Colon (tissue), 2 donors: ENCODE data around the gene ANKRD44.

Experiments
- FAIRE-seq: peaks from 2 replicates; lab custom pipeline; 2012; peaks lifted over from hg19 to GRCh38; lab: Jason Lieb, UNC
- donor health status: control.
- donor health status: control.

Gene ANKRD44

DNA sequence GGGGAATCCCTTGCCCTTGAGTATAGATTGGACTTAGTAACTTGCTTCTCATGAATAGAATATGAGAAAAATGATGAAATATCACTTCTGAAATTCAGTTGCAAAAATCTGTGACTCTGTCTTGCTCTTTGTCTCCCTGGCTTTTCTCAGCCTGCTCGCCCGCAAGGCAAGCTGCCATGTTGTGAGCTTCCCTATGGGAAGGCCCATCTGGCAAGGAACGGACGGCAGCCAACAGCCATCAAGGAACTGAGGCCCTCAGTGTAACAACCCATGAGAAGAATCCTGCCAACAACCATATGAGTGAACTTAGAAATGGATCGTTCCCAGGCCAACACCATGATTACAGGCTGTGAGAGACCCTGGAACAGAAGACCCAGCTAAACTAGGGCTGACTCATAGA lies 325.7 kb downstream of the ANKRD44 start:
- no peak for FAIRE-seq

DNA sequence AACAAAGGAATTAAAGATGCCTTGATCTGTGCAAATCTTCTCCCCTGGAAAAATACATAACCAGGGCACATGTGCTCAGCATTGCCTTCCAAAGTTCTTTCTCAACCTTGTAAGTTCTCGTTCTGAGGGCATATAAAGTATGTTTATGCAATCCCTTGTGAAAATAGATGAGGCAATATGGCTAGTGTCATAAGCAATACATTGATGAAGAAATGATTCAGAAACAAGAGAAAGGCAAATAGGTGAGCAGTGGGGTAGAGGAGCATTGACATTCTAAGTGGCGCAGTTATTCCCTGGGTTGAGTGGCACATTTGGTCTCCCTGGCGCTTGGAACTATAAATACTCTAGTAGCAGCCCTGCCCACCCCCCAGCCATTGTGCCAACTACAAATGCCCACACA lies 326.6 kb downstream of the ANKRD44 start:
- FAIRE-seq, result no peak

DNA sequence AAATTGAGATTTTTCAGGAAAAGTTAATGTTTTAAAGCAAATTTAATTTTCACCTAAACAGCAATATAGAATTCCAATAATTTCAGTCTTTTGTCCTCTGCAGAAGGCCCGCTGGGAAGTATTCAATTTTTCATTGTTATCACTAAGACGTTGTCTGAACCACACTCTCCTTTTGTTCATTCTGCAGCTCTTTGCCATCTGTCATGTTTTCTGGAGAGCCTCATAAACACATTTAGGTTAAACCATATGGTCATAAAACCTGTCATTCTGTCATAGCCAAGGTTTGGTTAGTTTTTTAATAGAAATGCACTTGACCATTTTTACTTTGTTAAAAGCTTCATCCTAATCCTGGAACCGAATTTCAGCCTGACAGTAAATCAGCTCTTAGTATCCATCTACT lies 330.1 kb downstream of the ANKRD44 start:
- no peak for FAIRE-seq

DNA sequence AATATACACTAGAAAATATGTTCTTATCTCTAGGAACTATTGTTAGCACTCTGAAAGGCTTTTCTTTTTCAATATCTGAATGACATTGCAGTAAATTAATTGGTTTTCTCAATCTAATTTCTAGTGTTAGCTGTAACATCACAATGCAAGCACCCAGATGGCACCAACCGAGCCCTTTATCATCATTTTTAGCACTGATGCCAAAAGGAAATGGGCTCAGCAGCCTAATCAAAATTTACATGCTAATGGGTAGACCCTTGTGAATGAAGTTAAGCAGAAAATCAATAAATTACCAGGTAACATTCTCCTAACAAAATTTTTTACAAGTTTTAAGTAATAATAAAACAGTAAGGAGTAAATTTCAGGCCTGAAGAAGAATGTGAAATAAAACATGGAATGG lies 330.6 kb downstream of the ANKRD44 start:
- no peak for FAIRE-seq

DNA sequence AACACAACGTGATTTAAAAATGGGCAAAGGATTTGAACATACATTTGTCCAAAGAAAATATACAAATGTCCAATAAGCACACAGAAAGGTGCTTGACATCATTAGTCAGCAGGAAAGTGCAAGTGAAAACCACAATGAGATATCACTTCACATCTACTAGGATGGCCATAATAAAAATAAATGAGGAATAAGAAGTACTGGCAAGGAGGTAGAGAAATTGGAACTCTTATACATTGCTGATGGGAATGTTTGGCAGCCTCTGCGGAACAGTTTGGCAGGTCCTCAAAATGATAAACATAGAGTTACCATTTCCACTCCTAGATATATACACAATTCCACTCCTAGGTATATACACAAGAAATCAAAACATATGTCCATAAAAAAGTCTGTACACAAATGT lies 333.1 kb downstream of the ANKRD44 start:
- no peak for FAIRE-seq

DNA sequence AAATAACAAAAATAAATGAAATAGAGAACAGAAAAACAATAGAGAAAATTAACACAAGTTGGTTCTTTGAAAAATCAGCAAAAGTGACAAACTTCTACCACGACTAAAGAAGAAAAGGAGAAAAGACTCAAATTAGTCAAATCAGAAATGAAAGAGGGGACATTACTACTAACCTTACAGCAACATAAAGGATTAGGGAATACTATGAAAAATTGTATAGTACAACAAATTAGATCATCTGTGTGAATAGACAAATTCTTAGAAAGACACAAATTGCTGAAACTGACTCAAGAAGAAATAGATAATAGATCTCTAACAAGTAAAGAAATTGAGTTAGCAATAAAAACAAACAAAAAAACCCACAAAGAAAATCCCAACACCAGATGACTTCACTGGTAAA lies 335.6 kb downstream of the ANKRD44 start:
- FAIRE-seq, result no peak

DNA sequence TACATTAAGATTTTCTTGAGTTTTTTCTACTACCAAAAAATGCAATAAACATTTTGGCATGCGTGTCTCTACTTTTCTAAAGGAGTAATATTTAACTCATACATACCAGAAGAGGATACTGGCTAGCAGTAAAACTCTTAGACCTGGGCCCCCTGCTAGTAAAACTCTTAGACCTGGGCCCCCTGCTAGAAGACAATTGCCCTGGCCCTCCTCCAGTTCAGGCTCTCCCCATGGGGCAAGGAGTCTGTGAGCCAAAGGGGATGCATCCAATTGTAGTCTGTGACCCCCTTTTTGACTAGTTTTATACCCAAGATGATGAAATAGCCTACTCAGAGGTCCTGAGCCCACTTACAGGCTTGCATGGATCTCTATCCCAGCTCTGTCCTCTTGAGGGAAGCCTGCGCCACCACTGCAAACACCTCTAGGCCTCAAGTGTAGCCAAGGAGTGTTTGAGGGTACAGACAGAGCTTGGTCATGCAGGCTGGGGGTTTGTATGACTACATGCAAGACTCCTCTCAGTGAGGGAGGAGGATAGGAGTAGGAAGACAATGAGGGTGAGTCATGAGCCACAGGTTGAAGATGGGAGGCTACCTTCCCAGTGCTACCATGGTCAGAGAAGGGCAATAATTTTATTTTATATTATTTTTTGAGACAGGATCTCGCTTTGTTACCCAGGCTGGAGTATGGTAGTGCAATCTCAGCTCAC lies 338.9 kb downstream of the ANKRD44 start:
- FAIRE-seq, result no peak

DNA sequence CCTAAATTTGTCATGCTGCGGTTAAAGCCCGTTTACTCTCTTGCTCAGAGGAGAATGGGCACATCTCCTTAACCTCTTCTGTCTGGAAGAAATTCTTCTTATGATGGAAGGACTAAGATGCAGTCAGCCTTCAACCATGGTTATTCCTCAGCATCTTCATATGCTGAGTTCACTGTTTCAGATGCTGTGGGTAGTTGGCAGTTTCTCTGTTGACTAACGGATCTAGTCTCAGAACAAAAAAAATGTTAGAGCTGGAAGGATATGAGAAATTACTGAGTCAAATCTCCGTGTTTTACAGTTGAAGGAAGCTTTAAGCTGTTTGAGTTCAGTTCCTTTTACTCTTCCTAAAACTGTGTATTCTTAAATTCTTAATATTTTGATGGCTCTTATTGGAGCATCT lies 340.5 kb downstream of the ANKRD44 start:
- FAIRE-seq, result no peak

DNA sequence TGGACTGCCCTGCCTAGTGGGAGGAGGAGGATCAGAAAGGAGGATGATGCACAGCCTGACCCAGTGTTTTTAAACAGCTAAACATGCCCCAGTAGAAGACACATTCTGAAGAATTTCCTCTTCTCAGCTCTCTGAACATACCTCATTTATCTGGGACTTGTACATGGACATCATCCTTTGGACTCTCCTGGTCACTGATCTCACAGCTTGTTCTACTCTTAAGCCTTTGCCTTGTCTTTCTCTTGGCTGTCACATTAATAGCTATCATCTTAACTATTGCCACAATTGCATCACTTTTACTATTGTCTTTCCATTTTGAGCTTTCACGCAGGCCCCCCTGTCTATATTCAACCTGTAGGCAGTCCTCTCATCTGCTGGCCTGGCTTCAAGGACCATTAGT lies 342.1 kb downstream of the ANKRD44 start:
- no peak for FAIRE-seq

DNA sequence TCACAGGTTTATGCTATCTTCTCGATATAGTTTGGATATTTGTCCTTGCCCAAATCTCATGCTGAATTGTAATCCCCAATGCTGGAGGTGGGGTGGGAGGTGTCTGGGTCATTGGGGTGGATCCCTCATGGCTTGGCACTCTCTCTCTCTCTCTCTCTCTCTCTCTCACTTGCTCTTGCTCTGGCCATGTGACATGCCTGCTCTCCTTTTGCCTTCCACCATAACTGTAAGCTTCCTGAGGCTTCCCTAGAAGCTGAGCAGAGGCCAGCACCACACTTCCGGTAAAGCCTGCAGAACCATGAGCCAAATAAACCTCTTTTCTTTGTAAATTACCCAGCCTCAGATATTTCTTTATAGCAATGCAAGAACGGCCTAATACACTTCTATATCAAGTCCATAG lies 342.8 kb downstream of the ANKRD44 start:
- no peak for FAIRE-seq

DNA sequence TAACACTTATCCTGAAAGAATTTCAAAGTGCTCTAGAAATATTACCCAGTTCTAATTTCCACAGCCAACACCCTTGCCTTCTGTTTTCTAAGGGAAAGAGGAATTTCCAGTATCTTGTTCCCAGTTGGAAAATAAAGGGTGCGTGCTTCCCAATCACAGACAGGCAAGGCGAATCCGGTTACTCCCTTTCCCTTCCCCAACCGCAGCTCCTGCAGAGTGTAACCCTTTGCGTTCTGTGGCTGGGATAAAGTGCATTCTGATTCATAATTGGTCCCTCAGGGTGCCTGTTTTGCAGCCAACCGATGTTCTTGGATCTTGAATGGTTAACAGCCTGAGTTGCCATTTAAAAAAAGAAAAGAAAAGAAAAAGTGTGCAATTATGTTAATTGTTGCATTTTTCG lies 343.5 kb downstream of the ANKRD44 start:
- FAIRE-seq, result no peak

DNA sequence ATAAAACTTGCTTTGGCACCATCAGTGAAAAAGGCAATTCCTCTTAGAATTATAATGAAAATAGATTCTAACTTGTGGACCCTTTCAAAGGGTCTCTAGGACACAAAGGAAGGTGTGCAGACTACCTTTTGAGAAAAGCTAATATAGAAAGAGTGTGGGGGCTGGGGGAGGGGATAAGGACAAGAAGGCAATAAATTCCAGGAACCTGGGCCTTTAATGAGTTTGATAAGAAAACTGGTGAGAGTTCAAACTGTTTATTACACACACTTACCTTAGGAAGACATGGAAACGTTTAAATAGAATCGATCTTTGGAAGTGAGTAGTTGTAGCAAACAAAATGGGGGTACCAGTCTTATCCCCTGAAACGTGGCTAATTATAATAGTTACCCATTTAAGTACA lies 344.5 kb downstream of the ANKRD44 start:
- no peak for FAIRE-seq

DNA sequence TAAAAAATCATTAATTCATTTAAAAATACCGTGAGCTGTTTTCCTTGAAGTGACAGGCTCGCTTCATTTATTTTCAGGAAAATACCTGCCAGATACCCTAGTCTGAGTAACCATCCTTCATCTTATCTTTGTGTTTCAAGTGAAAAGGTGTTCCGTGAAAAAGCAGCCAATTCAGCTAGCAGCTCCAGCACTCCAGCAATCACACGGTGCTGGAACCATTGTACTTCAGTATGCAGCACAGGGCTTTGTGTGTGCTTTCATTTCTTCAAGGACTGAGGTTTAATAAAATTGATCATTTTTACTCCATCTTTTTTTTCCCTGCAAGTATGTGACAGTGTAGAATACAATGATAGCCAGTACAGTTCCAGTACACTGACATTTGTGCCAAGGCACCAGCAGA lies 344.9 kb downstream of the ANKRD44 start:
- no peak for FAIRE-seq

DNA sequence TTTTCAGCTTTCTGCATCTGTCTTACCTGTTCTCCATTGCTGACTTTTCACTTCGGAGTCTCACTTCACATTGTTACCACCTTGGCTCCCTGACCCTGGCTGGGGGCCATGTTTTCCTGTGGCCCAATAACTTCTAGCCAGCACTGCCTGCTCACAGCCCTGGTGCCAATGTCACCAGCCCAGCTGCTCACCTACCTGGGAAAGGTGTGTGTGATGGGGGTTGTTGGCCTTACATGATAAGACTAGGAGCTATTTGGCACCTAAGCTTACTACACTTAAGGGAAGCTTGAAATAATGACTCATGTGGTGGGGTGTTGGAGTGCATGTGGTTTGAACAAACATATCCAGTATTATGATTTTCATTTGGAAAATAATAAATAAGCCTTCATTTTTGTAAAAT lies 346.6 kb downstream of the ANKRD44 start:
- FAIRE-seq, result no peak

DNA sequence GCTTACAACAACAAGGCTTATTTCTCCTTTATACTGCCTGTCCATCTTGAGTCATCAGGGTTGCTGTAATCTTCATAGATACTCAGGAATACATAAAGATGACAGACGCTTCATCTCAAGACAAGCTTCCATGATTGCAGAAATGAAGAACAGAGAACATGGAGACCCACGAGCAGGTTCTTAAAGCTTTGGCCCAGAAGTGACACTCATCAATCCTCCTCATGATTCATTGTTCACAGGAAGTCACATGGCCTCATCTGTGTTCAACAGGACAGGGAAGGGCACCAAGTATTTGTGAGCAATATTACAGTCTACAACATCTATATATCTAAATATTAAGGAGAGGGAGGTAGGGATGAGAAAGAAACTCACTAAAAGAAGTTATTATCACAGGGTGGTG lies 347.5 kb downstream of the ANKRD44 start:
- no peak for FAIRE-seq

DNA sequence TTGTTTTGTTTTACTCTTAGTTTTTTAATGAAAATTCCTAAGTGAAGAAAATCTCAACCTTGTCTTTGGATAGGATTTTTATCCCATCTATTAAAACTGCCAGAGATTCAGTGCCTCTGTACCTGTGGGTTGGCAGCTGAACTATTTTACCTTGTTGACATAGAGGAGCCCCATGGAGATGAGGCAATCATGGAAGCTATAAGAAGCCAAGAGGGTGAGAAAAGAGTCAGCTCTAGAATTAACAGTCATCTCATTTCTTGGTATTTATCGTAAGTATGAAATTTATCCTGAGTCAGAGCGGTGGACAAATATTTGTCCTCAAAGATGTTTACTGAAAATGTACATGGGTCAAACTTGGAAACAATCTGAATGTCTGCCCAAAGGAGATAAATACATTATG lies 348.3 kb downstream of the ANKRD44 start:
- FAIRE-seq, result no peak

DNA sequence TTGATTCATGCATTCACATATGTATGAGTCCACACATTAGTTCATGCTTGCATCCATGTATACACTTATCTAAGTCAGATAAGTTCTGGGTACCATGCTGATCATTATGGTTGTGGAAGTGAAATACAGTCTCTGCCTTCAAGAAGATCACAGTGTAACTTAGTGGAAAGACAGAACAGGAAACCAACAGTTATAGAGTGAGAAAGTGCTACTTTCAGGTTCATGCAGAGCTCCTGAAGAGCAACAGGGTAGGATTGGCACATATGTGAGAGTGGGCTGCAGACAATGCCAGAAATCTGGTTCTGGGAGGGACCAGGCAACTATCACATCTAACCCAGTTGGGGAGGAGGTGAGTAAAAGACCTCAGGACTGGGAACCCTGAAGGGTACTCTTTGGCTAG lies 348.7 kb downstream of the ANKRD44 start:
- FAIRE-seq, result no peak

DNA sequence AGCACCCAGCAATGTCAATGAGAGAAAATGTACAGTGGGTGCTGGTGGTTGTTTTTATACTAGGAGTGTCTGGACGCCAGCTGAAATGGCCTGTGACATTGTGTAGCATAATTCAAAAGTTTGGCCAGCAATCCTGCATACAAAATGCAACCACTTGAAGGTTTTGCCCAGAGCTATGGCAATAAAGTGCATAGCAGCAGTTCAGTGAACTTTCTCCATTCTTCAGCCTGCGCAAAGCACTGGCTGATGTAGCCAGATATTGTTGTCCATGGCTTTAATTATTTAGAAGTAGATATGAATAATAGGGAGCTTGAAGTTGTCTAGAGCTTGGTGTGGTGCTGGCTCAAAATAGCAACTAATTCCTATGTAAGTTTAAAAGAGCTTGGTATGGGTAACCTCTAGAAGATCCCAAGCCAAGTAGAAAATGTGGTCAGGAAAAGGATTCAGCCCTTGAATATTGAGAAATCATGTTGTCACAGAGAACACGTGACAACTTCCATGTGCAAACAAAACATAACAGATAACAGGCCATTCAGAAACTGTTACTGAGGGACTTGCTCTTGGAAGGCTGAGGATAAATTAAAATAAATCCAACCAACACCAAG lies 350.7 kb downstream of the ANKRD44 start:
- no peak for FAIRE-seq

DNA sequence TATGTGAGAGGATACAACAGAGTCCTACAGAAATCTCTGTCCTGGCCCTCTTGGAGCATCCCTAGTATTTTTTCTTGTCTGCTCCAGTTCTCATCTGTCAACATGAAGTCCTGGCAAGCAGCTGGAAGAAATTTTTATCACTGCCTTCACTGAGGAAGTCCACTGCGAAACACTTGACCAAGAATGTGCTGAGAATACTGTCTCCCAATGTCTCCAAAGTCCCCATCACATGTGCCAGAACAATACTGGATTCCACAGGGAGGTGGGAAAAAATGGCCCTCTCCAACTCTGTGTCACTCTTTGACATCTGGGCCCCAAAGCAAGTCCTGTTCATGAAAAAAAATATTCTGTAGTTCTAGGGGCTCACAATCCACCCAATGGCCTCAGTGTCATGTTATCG lies 351.3 kb downstream of the ANKRD44 start:
- no peak for FAIRE-seq

DNA sequence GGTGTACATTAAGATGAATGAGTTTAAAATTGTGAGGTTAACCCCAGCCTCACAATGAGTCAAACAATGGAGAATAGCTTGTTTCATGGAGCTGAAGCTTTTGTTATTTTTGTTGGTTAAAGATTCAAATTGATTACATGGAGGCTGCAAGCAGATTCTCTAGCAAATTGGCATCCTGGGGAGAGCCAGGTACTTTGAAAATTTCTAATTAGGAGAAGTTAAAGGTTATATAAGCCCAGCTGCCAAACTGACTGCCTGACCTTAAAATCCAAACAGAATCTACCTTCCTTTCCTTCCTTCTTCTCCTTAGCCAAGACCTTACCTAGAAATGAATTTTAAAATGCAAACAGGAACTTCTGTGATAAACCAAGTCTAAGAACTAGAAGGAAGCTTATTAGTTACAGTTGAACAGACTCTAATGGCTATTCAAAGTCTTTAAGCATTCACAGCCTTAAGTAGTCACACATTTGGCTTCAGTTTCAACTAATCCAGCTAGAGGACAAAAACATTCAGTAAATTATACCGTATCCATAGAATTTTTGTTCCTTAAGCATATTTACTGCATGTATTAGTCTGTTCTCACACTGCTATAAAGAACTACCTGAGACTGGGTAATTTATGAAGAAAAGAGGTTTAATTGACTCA lies 352.6 kb downstream of the ANKRD44 start:
- FAIRE-seq, result no peak

DNA sequence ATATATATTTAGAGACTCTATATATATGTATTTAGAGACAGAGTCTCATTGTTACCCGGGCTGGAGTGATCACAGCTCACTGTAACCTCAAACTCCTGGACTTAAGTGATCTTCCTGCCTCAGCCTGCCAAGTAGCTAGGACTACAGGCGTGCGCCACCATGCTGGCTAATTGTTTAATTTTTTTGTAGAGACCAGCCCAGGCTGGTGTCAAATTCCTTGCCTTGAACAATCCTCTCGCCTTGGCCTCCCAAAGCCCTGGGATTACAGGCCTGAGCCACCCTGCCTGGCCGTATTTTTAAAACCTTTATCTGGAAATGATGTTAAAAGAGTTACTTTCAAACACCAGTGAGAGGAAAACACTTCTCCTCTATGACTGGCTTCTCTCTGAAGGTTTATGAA lies 353.1 kb downstream of the ANKRD44 start:
- FAIRE-seq, result no peak

DNA sequence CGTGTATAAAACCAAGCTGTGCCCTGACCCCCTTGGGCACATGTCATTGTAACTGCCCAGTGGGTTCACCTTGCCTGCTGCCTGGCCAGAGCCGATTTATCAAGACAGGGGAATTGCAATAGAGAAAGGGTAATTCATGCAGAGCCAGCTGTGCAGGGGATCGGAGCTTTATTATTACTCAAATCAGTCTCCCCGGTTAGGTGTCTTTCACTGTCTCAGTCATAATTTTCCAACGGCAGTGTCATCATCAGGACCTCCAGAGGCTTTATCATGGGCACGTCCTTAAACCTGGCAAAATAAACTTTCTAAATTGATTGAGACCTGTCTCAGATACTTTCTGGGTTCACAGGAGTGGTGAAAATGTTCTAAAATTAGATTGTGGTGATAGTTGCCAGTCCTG lies 354.5 kb downstream of the ANKRD44 start:
- no peak for FAIRE-seq

DNA sequence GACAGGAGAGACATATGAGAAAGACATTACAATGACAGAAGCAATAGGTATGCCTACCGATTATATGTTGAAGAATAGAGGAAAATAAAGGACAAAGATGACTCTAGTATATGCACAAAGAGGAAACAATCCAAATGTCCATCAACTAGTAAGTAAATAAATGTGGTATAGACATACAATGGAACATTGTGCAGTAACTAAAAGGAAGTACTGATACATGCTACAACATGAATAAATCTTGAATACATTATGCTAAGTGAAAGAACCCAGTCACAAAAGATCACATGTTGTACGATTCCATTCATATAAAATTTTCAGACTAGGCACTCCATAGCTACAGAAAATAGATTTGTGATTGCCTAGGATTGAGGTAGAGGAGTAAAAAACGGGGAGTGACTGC lies 355.5 kb downstream of the ANKRD44 start:
- FAIRE-seq, result no peak

DNA sequence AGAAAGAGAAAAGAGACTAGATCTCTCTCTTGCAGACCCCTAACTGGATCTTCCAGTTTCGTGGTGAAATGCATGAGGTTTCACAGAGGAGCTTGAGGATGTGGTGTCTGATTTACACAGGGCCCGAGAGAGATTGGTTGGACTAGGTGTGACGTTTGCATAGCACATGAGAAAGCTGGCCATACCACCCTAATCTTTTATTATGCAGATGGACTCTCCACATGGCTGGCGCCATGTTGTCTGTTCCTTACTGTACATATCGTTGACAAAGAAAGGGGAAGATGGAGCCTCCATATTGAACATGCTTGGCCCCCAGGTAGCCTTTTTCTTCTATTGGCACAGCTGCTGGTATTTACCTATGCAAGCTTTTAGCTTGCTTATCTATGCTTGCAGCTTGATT lies 356.6 kb downstream of the ANKRD44 start:
- no peak for FAIRE-seq
